ENCODE results near the gene VWA3B.
"Not testable (repeated sequence)": the region's sequence is repeated elsewhere in the genome, so short reads cannot be mapped to it uniquely, and the experiment has no call there.

VWA3B gene

DNA sequence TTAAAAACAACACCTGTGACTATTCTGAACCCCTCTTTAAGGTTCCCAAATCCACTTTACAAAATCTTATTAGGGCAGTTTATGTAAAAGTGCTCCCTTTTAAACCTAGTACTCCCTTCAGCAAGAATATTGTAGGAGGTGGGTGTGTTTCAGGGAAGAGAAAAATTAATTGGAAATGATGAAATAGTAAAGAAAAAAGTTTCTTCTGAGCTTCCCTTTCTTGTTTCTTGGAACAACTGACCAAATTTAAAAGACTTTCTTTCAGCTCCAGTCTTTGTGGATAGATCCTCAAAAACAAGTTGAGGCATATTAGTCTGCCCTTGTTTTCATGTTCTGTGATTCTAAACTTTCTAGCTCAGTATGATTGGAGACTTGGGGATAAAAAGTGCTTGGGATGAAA, 3.0 kb downstream of the VWA3B start:
- DNase-seq, result no peak

DNA sequence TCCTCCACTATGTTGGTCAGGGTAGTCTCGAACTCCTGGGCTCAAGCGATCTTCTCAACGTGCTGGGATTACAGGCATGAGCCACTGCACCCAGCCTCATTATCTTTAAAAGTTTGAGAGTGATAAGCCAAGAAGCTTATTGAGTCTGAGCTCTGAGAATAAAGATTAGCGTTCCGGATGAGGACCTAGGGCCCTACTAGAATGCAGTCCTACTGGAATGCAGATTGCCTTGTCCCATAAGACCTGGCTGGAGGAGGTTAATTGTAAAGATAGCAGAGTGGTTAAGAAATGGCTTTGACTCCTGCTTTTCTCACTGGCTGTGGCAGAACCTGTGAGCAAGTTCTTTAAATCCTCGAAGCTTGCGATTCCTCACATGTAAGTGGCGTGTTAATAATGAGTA, 4.0 kb downstream of the VWA3B start:
- no peak for DNase-seq

DNA sequence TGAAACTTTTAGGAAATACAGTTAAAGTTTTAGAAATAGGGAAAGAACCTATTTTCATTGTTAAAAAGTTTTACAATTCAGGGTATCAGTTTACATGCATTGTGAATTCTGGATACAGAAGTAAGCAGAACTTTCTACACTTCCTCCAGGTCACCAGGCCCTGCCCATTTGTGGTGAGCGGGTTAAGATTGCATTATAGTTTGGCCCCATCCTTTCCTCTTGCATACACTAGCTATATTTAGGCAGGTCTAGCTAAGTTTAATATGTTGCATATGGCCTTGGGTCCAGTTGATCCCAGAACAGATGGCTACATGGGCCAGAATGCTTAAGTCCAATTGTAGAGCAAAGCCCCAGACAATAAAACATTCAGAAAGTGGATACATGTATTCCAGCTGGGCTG, 4.8 kb downstream of the VWA3B start:
- DNase-seq, result no peak

DNA sequence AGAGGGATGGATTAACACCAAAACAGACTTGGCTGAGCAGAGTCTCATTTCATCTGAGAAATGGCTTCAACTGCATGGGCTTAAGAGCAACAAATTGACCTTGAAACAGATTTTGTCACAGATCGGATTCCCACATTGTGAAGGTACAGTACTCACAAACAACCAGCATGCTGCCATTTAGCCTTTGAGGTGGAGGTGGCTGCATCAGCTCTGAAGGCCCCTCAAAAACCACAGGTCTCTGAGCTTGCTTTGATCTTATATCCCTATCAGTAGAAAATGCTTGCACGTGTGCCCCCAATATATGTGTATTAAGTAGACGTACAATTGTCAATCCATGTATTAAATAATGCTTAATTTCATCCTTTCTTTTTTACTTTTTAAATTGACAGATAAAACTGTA, 6.2 kb downstream of the VWA3B start:
- no peak for DNase-seq

DNA sequence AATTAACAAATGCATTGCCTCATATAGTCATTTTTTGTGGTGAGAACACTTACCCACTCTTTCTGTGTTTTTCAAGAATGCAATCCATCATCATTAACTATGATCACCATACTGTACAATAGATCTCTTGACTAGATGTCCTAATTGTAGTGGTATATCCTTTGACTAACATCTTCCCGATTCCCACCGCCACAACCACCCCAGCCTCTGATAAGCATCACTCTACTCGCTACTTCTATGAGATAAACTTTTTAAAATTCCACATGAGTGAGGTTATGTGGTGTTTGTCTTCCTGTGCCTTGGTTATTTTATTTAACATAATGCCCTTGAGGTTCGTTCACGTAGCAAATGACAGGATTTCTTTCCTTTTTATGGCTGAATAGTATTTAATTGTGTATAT, 6.6 kb downstream of the VWA3B start:
- DNase-seq, result no peak

DNA sequence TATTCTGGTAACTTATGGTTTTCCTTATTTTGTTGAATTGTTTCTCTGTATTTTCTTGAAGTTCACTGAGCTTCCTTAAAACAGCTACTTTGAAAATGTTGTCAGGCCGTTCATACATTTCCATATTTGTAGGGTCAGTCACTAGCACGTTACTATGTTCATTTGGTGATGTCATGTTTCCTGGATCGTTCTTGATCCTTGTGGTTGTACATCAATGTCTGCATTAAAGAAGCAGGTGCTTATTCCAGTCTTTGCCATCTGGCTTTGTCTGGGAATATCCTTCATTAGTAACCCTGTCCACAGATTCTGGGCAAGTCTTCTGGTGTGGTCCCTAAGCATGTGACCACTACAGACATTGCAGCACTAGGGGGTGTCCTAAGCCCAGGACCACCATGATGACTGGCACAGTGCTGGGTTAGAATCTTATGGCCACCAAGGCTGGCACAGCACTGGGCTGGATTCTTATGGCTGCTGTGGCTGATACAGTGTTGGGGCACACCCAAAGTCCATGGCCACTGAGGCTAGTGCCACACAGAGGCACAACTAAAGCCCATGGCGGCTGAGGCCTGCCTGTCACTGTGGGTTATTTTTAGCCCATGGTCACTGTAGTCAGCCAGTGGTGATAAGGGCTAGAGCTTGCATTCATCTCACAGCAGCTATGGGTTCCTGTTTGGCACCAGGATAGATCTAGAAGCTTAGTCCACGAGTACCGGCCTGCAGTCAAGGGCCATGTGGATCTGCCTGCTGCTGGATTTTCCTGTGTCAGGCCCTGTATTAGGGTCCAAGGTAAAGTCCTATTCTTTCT, 13.2 kb downstream of the VWA3B start:
- DNase-seq, result no peak

DNA sequence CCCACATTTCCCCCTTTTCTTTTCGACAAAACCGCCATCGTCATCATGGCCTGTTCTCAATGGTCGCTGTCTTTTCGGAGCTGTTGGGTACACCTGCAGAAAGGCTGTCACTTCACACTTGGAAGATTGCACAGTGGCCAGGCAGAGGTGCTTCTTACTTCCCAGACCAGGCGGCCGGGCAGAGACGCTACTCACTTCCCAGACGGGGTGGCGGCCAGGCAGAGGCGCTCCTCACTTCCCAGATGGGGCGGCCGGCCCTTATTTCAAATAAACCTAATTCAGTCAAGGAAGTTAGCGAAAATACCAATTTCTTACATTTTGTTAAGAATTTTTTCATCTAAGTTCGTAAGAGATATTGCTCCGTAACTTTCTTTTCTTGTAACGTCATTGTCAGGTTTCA, 15.3 kb downstream of the VWA3B start:
- not testable (repeated sequence) for DNase-seq

DNA sequence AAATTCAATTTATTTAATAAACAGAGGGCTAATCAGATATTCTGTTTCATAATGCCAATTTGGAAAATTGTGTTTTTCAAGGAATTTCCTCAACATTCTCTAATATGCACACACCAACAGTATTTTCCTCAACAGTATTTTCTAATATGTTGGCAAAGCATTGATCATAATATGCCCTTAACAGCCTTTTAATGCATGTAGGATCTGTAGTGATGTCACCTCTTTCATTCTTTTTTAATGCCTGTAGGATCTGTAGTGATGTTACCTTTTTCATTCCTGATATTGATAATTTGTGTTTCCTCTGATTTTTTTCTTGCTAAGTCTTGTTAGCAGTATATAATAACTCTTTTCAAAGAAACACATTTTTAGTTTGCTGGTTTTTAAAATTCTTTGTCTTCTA, 15.9 kb downstream of the VWA3B start:
- DNase-seq, result no peak

DNA sequence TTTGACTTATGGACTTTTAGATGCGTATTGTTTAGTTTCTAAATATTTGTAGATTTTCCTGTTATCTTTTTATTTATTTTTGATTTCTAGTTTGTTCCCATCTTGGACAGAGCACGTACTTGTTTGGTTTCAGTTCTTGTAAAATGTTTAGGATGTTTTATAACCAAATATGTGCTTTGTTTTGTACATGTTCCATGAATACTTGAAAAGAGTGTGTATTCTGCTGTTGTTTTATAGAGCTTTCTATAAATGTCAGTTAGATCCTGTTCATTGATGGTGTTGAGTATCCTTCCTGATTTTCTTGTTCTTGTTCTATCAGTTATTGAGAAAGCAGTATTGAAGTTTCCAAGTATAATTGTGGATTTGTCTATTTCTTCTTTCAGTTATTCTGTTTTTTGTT, 21.1 kb downstream of the VWA3B start:
- no peak for DNase-seq

DNA sequence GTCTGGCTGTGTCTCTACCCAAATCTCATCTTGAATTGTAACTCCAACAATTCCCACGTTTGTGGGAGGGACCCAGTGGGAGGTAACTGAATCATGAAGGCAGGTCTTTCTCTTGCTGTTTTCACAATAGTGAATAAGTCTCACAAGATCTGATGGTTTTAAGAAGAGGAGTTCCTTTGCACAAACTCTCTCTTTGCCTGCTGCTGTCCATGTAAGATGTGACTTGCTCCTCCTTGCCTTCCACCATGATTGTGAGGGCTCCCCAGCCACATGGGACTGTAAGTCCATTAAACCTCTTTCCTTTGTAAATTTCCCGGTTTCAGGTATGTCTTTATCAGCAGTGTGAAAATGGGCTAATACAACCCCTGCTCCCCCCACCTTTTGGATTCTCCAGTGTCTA, 23.8 kb downstream of the VWA3B start:
- DNase-seq, result no peak

DNA sequence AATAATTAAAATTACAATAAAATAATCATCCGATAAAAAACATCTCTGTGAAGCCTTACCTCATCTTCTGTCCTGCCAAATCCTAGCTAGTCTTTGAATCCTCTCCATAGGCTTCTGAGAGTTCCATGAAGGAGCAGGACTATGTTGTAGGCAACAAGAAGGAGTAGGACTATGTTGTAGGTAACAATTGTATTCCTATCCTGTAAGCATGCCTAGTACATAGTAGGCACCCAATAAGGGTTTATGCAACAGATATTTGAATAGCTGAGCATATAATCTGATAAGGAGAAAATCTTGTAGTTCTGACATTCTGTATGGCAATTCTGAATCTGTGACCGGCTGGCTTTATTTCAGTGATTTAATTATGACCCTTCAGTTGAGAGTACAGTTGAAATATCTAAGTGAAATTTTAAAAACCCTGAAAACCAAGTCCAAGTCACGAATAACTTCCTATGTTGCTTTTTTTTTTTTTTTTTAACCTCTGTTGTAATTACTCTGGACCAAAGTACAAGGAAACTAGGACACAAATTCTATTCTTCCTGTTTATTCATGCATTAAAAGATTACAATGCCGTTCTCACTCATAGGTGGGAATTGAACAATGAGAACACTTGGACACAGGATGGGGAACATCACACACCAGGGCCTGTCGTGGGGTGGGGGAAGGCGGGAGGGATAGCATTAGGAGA, 27.8 kb downstream of the VWA3B start:
- no peak for DNase-seq

DNA sequence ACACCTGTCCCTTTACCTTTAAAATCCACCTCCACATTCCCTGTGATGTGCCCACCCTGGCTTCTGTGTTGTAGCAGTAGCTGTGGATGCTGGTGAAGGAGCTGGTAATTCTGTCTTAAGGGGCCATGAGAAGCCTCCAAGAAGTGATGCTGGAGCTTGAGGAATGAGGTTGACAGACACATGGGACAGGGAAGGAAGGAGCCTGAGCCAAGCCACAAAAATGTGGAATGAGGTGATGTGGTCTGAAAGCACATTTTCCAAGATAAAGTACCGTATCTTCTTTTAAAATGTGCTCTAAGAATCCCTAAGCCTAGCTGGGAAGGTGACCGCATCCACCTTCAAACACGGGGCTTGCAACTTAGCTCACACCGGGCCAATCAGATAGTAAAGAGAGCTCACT, 31.2 kb downstream of the VWA3B start:
- no peak for DNase-seq

DNA sequence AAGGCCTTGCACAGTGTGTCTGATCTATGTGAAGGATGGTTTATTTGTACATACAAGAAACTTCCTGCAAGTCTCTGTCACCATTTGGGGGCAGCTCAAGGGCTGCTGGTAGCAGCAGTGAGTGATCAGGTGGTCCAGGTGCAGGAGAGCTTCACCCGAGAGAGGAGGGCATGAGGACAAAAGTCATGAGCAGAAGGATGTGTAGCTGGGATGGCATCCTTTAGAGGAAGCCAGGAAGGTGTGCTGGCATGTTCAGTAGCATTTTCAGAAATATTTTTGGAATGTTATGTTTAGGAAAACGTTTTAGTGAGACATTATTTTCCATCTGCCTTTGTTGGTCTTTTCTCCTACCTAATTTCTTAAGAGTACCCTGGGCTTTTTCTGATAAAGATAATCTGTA, 31.9 kb downstream of the VWA3B start:
- DNase-seq, result no peak

DNA sequence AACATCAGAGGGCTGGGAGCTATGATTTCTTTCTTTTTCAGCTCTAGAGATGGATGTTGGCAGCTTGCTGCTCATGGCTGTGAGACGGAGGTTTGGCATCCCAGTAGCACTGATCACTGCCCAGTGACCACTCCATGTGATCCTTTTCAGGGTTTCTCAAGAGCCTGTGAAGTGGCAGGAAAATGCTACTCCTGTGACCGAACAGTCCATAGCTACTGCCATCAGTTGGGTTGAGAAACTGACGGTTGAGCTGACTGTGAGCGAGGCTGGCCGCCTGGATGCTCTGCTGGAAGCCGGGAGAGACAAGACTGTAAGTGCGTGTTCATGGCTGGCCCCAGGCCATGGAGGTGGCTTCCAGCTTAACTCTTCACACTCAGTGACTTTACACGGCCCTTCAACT, 34.2 kb downstream of the VWA3B start:
- DNase-seq, result no peak

DNA sequence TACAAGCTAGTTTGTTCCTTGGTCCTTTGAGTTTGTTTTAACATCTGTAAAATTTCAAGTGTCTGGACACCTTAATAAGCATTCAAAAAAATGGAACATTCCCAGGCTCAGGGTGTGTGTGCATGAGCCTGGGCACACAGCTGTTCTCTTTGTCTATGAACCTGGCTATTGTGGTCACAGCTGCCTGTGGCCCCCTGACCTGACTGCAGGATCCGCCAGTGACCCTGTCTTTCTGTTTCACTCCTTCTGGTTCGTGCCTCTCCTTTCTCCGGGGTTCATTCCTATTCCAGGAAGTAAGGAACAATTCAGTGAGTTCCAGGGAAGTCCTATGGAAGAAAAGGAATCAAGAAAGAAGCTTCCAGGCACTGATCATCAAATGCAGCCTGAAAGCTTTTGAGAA, 35.6 kb downstream of the VWA3B start:
- DNase-seq, result no peak

DNA sequence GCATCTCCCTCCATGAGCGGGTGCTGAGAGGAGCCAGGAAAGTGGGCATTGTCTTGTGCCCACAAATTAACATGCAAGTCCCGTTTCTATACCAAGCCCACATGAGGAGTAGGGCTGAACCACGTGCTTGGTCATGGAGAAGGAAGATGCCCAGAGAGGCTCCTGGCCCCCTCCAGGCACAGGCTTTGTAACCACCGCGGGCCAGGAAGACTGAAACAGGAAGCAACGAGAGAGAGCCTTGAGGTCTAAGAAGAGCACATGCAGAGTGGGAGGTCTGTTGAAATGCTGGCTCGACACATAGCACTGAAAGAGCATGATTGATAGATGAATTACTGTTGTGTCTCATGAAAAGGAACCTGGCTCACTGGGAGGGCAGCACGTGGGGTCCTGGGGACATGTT, 36.3 kb downstream of the VWA3B start:
- no peak for DNase-seq

DNA sequence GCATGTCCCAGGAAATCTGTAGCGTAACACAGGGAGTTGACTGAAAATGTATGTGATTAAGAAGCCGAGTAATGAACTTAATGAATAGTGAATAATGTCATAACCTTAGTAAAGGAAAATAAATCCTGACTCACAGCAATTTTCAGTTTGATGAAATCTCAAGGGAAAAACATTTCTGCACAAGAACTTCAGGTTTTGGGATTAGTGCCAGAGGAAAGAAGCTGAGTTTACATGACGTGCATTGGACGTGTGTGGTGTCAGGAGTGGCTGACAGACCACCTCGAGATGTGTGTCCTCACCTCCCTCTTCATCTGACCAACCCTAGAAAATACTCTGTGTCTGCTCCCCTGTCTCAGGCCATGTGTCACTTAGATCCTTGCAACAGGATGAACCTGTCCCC, 39.1 kb downstream of the VWA3B start:
- no peak for DNase-seq

DNA sequence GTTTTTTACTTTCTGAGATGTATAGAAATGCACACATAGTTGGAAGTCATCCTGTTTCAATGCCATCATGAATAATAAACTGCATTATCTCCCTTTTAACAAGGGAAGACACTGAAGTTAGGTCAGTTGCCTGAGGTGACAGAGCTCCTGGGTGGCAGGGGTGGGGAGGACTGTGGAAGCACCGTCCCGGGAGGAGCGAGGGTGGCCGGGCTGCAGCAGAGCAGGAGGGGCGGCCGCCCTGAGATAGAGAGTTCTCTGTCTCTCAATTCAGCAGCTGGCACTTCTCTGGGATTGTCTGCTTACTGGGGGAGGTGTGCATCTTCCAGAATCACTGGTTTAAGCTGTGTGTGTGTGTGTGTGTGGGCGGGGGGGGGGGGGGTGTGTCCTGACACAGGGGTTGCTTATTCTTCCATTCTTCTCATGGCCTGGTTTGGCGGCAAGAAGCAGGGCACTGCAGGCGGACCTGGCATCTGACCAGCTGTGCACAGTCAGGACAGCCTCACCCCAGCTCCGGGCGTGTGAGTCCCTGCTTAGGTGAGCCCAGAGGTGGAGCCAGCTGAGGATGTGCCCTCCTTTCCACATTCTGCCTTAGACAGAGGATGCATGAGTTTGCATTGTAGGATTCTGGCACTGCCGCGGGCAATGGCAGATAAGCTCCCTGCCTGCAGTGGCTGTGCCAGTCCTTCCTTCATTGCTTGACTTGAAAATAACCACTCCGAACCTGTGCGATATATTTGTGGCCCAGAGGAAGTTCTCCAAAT, 40.4 kb downstream of the VWA3B start:
- no peak for DNase-seq

DNA sequence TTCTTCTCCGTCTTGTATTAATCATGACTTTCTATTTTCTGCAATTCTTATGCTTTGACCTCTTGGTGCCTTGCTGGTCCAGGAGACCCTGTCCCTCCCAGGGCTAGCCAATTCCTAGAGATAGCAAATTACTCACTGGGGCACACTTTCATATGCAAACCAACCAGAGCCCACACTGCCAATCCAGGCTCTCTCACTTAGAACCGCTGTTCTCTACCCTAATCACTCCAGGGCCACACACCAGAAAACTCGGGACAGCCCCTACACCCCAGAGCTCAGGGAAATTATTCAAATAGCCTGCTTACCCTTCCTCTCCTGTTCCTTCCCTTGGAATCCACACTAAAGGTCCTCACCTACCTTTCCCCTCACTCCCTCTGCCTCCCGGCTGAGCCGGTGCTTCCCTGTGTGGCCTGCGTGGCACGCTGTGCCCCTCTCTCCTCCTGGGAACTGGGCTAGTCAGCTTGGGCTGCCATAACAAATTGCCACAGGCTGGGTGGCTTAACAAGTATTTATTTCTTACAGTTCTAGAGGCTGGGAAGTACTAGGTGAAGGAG, 41.7 kb downstream of the VWA3B start:
- no peak for DNase-seq

DNA sequence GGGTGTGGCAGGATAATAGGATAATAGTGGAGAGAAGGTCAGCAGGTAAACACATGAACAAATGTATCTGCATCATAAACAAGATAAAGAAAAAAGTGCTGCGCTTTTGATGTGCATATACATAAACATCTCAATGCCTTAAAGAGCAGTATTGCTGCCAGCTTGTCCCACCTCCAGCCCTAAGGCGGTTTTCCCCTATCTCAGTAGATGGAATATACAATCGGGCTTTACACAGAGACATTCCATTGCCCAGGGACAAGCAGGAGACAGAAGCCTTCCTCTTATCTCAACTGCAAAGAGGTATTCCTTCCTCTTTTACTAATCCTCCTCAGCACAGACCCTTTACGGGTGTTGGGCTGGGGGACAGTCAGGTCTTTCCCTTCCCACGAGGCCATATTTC, 43.1 kb downstream of the VWA3B start:
- DNase-seq, result not testable (repeated sequence)

DNA sequence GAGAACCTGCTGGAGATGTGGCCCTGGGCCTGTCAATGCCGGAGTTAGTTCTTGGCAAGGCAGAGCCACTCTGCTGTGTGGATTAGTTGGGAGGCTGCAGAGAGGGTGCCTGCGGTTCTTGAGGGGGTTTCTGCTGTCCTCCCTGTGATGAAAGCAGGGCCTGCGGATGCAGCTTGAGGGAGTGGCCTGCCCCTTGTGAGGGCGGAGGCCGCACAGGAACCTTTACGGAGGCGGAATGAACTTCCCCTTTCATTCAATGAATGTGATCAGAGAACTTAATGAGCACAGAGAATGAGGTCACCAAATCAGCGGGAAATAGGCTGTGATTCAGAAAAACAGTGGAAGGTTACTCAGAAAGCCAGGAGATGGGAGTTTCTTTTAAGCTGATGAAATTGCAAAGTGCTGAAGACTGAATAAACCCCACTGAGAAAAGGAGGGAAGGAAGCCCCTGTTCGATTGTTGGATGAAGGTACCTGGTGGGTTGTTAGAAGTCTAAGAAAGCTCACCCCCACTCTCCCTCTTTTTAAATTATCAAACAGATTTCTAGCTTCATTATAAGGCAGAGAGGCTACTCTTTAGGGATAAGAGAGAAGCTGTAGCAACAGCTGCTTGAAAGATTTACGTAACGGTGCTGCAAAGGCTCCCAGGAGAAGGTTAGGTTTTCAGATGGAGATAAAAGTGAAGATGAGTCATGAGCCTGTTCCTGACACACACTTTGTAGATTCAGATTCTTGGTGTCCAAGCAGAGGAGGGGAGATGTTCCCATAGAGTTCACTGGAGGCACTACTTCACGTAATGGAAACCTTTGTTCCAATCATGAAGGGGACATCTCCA, 47.4 kb downstream of the VWA3B start:
- DNase-seq, result no peak

DNA sequence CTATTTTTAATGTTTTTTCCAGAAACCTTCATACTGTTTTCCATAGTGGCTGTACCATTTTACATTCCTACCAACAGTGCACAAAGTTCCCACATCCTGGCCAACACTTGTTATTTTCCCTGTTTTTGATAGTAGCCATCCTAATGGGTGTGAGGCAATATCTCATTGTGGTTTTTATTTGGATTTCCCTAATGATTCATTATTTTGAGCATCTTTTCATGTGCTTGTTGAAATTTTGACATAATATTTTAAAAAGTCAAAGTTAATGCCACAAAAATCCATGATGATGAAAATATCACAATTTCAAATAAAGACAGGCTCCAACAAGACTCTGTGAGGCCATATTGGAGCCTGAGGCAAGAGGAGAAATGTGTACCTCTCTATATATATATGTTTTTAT, 50.2 kb downstream of the VWA3B start:
- no peak for DNase-seq

DNA sequence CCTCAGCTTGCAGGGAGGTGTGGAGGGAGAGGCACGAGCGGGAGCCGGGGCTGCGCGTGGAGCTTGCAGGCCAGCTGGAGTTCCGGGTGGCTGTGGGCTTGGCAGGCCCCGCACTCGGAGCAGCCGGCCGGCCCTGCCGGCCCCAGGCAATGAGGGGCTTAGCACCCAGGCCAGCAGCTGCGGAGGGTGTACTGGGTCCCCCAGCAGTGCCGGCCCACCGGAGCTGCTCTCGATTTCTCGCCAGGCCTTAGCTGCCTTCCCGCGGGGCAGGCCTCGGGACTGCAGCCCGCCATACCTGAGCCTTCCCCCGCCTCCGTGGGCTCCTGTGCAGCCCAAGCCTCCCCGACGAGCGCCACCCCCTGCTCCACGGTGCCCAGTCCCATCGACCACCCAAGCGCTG, 52.0 kb downstream of the VWA3B start:
- DNase-seq, result not testable (repeated sequence)
